Measurements from ENCODE around the gene COX20.
"Not testable (repeated sequence)": the region's sequence is repeated elsewhere in the genome, so short reads cannot be mapped to it uniquely, and the experiment has no call there.

The COX20 gene

DNA sequence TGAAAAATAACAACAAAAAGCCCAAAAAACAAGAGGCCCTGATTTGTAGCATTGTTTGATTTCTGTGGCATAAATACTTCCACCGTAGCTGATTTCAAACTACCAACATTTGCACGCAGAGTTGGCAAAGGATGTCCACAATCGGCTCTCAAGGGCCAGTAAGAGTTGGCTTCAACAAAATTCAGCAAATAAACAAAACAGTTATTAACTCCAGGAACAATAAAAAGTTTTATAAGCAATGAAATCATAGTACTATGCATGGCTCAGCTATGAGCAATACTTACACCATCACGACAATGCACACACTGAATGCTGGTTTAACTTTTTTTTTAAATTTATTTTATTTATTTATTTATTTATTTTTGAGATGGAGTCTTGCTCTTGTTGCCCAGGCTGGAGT, 8.7 kb upstream of the COX20 start:
- DNase-seq, result no peak

DNA sequence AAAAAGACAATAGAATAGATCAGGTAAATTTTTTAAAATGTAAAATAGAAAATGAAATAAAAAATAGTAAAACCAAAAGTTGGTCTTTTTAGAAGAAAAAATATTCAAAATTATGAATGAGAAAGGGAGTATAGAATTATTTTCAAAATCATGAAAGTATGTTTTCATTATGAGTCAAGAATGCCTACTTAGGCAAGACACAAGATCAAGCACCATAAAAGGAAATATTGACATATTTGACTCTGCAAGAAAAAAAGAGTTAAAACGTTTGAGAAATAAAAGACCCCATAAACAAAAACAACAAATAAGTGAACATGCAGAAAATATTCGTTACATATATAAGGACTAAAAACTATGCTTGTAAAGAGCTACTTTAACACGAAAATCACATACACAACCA, 4.8 kb upstream of the COX20 start:
- DNase-seq, result no peak

DNA sequence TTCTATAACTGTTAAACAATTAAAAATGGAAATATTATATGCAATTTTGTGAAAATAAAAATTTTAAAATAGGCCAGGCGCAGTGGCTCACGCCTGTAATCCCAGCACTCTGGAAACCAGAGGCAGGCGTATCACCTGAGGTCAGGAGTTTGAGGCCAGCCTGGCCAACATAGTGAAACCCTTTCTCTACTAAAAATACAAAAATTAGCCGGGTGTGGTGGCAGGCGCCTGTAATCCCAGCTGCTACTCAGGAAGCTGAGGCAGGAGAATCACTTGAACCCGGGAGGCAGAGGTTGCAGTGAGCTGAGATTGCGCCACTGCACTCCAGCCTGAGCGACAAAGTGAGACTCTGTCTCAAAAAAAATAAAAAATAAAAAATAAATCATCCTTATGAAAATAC, 2.2 kb upstream of the COX20 start:
- not testable (repeated sequence) for DNase-seq

DNA sequence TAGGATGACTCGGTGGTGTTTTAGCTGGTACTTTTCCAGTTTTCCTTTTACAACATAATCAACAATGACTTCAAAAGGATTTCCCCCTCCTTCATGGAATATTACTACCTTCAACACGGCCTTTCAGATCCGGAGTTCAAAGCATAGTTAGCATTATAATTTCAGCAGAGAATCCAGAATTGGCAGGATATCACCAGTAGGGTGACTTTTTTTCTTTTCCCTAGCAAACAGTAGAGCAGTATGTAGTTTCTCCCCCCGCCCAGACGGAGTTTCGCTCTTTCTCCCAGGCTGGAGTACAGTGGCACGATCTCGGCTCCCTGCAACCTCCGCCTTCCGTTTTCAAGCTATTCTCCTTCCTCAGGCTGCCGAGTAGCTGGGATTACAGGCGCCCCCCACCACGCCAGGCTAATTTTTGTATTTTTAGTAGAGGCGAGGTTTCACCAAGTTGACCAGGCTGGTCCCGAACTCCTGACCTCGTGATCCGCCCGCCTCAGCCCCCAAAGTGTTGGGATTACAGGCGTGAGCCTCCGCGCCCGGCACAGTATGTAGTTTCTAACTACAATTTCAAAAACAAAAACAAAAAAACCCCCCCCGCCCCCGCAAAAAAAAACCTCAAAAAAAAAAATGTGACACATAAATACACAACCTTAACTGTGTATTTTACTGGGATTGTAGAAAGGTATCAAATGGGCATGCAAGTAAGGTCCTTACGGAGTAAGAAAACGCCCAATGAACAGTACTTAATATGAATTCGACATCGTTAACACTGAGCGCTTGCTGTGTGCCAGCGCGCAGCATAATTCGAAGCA, 1.5 kb upstream of the COX20 start:
- DNase-seq, result peak; percentile 36

DNA sequence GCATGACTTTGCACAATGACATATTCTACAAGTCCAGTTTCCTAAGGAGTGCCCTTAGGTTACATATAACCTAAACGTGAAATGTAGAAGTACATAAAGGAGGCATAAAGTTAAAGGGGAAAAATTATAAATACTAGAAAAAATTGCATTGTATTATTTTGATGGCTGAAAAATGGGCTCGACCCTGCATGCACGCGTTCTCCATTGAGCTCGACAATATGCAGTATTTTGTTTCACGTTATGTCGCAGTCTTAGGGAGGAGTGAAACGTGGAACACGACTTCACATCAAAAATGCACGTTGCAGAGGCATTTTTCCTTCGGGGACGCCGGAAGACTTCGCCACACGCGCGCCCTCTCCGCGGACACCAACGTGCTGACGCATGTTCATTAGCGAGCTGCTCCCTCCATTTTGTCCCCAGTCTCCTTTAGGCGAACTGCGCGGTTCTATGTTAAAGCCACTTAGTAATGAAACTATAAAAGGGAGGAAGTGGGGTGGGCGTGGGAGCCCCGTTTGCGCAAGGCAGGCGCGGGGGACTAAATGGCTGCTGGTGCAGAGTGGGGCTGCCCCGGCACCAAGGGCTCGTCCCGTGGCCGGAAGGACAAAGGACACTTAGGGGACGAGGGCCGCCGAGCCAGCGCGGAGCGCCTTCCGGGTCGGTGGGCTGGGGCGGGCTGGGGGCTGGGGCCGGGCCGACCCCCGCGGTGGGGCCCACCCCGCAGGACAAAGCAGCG, 749 bp upstream of the COX20 start:
- peak; percentile 92 for DNase-seq

DNA sequence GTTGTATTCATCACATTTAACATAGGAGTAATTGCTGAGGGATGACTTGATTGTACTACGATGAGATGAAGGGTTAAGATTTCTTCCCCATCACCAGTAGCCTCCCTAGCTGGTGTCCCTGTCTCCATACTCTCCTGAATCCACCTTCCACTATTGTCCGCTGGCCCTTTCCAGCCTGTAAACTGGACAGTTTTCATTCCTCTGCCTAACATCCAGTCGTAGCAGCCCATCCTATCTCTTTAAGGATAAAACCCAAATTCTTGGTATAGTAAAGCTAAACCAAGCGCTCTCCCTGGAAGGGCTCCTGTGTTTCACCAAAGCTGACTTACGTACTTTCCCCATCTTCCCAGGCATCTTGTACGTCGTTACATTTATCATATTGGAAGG, 670 bp downstream of the COX20 start:
- no peak for DNase-seq

DNA sequence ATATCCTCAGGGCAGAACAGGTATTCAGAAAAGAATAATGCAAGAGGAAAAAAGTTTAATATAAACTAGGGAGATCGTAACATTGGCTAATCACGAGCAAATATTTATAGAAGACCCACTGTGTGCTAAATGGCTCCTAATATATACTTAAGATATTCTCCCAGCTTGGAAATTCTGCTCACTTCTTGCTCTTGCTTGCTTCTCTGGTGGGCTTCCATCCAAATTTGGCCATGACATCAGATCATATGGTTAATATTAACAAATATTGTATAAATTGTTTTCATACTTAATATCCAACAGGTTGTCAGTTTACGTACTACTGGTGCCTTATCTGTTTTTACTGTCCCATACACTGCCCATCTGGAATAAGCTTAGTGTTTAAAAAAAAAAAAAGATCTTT, 1.1 kb downstream of the COX20 start:
- no peak for DNase-seq

DNA sequence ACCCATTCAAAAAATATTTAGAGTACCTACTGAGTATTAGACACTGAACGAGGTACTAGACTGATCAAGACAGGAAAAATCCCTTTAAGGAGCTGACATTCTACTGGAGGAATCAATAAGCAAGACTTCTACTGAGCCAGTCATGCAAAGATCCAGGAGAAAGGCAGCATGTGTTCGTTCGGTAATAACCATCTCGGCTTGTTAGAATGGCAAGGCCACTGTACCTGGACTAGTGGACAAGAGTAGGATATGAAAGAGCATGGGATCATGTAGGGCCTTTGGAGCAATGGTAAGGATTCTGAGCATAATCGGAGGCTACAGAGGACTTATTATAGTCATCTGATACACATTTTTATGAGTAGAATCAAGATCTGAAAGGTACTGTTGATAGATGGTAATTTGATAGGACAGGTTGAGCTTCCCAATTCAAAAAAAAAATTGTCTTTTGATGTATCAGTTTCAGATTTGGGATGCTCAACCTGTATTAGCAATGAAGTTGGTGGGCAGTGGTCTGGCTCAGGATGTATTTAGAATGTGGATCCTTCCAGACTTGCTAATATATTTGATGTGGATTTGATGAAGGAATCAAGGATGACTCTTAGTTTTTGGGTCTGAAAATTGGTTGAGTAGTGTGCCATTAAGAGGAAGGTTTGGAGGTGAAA, 2.3 kb downstream of the COX20 start:
- DNase-seq, result no peak

DNA sequence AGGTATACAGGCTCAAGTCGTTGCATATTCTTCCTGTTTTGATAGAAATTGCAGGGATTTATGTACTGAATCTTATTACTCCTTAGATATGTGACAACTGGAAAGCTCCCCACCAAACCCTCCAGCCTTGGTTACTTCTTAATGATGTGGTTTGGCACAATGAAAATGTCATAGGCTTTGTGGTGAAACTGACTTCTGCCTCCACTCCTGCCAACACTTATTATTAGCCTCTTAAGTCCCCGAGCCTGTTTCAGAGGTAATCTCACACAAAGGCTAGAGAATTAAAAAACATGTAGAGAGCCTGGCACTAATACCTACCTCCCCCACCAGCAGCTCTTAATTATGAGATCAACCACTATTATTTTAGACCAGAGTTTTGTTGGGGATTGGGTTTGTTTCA, 4.2 kb downstream of the COX20 start:
- no peak for DNase-seq

DNA sequence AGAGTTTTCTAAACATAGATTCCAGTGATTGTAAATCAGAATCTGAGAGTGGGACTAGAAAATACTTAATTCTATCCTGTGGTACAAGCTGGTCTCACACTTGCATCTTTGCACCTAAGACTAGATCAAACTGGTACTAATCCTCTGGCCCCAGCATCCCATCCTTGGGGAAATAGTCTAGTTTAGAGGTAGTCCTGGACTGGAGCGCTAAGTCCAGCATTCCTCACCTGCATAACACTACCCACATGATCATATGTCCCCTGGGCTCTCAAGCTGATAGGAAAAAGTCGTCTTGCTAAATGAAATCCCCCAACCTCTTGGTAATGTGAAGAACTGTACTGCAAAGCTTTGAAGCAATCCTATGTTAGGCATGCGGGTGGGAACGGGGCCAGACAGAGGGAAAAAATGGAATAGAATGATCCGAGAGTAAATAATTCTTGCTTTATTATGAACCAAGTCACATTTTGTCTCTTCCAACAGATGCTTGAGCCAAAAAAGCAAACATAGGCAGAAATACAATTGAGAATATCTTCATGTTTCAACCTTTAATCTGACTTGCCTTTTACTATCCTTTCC, 4.8 kb downstream of the COX20 start:
- DNase-seq, result no peak

DNA sequence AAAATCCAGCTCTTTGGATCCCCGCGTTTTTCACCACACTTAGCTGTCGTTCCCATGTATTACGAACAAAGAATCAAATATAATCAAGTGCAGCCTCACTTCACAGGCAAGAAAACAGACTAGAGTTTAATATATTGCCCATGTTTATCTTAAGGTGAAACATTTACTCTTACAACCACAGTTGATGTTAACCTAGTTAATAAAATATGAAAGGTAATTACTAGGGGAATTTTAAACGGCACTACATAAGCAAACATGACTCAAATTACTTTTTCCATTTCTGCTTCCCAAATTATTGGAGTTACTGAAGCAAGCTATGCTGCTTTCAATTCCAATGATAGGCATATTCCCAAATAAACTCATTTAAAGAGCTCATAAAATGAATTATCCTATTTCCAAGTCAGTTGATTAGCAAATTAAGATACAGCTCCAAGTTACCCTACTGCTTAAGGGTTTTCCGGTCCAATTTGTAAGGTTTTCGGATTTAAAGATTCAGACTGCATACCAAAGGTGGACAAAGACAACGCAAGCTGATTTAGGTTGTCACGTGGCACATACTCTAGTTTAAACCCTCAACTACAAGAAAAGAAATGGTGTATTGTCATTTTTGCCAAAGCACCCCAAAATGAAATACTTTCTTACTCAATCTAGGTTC, 5.9 kb downstream of the COX20 start:
- DNase-seq, result no peak

DNA sequence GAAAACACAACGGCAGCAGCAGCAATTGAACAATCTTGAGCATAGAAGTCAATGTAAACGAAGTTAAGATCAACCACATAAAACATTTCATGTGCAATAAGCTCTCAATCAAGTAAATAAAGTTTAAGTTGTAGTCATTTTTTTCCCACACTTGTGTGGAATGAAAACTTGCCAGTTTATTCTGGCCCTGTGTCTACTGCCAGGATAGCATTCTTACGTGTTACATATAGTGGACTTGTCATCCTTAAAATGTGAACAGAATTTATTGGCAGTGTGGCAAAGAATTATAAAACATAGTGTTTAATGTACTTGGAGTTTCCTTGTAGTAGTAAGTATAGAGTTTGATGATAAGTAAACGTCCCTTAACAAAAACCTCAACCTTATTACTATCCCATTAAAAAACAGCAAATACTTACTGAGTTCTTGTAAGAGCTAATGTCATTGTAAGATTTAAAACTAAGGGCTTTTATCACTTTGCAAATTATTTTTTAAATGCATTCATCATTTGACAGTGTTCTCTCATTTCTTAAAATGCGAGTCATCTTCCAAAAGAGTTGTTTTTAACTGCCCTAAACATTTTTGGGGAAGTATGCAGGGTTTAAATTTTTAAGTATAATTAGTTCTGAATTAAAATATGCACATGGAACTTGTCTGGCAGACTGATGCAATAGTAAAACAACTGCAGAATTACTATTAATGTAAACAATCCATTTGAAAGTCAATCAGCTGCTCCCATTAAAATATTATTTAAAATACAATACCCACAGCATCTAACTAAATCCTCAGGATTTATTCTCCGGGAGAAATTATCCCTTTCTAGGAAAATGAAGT, 7.9 kb downstream of the COX20 start:
- no peak for DNase-seq

DNA sequence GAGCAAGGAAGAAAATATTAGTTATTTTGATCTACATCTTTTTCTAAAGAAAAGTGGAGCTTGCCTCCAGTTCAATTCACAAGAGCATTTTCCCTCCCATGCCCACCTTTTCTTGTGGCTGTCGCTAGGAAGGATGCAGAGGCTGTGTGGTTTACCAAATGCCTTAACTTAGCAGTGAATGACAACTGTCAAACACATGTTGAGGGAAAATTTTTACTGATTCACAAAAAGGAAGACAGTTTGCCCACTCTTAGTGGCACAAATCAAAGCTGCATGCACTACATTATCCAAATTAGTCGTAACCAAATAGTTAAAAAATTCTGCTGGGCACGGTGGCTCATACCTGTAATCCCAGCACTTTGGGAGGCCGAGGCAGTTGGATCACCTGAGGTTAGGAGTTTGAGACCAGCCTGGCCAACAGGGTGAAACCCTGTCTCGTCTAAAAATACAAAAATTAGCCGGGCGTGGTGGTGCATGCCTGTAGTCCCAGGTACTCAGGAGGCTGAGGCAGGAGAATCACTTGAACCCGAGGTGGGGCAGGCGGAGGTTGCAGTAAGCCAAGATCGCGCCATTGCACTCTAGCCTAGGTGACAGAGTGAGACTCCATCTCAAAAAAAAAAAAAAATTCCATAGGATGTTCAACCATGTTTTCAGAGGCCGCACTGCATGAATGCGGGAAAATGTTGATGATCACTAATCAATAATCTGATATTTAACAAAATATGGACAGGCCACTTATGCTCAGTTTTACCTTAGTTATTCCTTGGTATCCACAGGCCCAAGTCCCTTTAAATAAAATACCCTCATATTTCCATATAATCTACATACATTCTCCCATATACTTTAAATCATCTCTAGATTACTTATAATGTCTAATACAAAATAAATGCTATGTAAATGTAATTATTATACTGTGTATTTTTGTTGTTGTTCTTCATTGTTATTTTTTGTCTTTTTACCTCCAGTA, 9.0 kb downstream of the COX20 start:
- DNase-seq, result no peak

DNA sequence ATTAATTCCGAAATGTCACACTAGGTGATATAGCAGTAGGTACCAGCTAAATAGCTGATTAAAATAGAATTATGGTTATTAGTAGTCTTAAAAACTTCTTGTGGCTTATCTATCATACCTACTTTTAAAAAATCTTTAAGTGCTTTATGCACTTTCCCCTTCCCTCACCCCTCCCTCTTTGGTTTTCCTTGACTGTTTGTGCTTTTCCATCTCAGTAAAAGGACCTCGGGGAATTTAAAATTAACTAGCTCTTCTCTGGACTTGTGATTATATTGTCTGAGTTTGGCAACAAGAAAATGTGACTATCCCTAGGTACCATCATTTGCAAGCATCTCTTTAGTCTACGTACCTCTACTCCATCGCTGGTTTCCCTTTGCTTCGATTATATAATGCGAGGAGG, 11.2 kb downstream of the COX20 start:
- DNase-seq, result no peak

DNA sequence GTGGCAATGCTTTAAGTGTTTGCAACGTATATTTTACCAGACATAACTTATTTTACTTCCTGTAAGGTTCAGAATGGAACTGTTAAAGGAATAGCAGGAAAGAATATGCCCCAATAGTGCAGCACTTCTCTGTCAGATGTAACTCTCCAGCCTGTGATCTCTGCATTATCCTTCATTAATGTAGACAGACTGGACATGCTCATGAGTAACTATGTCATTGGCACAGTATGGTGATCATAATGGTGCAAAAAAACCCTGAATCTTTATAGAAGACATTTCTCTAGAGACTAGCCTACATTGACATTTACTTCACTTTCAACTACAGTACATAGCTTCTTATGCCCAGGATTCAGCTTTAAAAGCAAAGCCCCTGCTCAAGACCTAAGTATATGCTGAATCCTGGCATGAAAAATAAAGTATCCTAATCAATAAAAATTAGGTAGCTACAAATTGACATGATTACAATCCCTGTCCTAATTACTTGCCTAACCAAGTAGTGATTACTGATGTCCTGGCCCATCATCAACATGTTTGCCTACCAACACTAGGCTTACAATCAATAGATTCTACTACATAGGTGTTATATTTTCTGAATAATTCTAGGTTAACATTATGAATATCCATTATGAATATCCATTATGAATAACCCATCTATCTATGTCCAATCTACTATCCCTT, 13.9 kb downstream of the COX20 start:
- no peak for DNase-seq

DNA sequence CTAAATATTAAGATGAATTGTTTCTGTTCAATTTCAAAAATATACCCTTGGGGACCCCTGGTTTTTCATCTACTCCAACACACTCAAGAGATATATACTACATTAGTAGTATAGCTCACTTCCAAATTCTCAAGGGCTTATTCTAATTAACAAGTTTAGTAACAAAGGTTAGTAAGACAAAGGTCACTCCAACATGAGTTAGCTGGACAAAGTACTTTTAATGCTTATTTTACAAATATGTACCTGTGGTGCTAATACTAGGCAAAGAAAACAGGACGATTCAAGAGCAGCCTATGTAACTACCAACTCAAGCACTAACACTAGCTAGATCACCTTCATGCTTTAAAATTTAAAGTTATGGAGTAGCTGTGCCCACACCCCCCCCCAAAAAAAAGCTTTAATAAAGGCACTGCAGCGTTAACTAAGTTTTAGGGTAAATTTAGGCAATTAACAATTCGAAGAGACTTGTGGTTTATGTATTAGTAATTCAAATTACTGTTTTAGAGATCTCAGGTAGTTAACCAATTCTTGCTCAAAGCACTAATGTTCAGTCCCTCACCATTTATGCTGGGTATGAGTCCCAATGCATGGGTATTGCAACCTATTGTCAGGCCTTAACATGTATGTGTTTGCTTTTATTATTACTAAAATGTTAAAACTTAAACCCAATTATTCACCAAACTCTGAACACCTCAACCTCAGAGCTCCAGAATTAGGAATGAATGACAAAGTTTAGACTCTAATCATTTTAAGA, 14.8 kb downstream of the COX20 start:
- DNase-seq, result no peak

DNA sequence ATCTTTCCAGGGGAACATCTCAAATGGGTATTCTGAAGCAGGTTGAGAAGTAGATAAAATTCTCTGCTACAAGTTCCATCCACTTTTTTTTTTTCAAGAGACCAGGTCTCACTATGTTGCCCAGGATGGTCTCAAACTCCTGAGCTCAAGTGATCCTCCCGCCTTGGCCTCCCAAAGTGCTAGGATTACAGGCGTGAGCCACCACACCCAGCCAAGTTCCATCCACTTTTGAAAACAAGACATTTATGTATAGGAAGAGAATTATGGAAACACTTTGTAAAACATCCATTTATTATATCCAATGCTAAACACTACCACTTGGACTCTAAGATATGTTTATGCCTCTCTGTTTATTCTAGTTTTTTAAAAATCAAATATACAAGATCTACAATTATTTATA, 15.4 kb downstream of the COX20 start:
- no peak for DNase-seq

DNA sequence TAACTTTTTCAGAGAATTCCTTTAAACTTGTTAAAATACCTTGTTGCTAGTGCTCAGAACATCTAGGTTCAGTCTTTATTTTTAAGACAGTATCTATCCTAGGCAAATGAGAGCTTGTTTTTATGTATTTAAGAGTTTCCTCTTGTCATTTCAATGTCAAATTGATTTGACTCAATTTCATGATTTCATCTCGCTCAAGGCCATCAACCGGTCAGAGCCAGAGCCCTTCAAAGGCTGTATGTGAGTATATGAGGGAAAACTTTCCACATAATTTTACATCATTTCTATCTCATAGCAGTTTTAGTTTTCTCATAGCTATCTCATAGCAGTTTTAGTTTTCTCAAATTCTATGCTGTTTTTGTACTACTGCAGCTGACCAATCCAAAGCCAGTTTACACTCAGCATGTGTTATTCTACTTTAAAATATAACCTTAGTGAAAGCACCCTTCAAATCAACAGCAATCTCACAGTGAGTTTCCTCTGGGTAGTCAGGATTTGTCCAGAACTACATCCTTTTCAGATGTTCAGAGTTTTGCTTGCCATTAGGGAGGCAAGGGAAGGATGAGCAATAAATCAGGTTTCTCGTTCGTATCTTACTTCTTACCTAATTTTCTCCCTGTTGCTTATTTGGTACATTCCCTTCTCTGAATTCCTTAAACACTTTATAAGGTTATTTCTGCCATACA, 16.2 kb downstream of the COX20 start:
- no peak for DNase-seq

DNA sequence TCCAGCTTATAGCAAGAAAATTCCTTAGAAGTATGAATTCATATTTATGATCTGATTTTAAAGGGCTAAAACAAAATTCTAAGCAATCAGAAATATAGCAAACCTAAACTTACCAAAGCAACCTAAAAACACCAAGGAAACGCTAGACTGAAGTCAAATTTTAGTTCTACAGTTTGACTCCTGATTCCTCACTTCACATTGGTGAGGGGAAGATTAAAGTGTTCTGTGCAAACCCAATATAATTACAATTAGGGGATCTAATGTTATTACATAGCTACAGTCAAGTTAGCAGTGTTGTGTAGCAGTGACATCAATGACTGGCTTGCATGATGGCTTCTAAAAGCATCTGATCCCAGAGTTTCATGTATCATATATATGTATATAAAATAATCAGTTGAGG, 17.2 kb downstream of the COX20 start:
- DNase-seq, result no peak
